Measurements from ENCODE around the gene DESI1. TPM values are rescaled to one million over a fixed set of nuclear protein-coding genes. Genes with fewer than 3 reads are reported as not detected.

DESI1 gene
- total RNA-seq, 1 experiment from 2014 or later: 59.6 TPM

DNA sequence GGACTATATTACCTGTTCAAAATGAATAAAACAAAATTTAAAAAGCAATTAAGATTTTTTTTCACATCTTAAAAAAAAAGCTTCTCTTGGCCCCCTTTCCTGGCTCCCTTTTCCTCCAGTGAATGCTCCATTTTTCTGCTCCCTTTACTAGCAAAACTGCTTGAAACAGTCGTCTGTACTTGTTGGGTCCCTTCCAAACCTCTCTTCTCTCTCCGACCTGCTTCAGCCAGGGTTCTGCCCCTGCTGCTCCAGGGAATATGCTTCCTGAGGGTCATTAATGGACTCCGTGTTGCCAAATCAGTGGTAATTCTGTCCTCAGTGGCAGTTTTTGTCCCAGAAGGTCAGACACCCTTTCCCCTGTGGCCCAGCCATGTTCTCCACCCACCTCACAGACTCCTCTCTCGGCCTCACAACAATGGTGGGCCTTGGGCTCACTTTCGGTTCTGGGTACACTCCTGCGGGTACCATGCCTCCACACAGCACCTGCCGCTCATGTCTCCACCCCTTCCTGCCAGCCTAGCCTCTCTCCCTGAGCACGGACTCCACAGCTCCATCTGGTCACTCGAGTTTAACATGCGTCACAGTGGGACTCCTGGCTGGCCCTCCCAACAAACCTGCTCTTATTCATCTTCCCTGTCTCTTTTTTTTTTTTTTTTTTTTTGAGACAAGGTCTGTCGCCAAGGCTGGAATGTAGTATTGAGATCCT, 68.8 kb downstream of the DESI1 start:
- no peak for DNase-seq (ENCODE audit: unreplicated experiment)
- intact Hi-C loops (cut with micrococcal nuclease): no loop called here
- TF ChIP-seq, protein P1, sequence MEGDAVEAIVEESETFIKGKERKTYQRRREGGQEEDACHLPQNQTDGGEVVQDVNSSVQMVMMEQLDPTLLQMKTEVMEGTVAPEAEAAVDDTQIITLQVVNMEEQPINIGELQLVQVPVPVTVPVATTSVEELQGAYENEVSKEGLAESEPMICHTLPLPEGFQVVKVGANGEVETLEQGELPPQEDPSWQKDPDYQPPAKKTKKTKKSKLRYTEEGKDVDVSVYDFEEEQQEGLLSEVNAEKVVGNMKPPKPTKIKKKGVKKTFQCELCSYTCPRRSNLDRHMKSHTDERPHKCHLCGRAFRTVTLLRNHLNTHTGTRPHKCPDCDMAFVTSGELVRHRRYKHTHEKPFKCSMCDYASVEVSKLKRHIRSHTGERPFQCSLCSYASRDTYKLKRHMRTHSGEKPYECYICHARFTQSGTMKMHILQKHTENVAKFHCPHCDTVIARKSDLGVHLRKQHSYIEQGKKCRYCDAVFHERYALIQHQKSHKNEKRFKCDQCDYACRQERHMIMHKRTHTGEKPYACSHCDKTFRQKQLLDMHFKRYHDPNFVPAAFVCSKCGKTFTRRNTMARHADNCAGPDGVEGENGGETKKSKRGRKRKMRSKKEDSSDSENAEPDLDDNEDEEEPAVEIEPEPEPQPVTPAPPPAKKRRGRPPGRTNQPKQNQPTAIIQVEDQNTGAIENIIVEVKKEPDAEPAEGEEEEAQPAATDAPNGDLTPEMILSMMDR (IDR thresholded peaks at IDR 0.05; ENCODE audit: unreplicated experiment): no peak
- H3K4me1 Mint-ChIP-seq (ENCODE audit: insufficient read depth, unreplicated experiment): no peaks in the 10 kb centered on the region
- no peak overlapping the region for H3K4me3 Mint-ChIP-seq (ENCODE audit: unreplicated experiment)
- ChIA-PET POLR2A (interaction anchor here (1.1 to 2.2 kb wide), 3 partner anchors 33 to 67 kb away, joined by 3 to 6 read pairs (median 5); partner anchors contain the start of gene PMM1), CTCF (interaction anchor here (1.7 kb wide), 1 partner anchor 115 kb away, joined by 5 read pairs; no protein-coding TSS in a partner anchor)
- H3K9me3 Mint-ChIP-seq (ENCODE audit: unreplicated experiment): no peaks in the 10 kb centered on the region
- H3K27me3 Mint-ChIP-seq (ENCODE audit: insufficient read depth, unreplicated experiment): no peaks in the 10 kb centered on the region
- no peak overlapping the region for H3K27ac Mint-ChIP-seq (ENCODE audit: low read depth, unreplicated experiment)
- H3K36me3 Mint-ChIP-seq (ENCODE audit: insufficient read depth, unreplicated experiment): no peaks in the 10 kb centered on the region
- BruUV-seq (replicated peaks): no TSS peak

DNA sequence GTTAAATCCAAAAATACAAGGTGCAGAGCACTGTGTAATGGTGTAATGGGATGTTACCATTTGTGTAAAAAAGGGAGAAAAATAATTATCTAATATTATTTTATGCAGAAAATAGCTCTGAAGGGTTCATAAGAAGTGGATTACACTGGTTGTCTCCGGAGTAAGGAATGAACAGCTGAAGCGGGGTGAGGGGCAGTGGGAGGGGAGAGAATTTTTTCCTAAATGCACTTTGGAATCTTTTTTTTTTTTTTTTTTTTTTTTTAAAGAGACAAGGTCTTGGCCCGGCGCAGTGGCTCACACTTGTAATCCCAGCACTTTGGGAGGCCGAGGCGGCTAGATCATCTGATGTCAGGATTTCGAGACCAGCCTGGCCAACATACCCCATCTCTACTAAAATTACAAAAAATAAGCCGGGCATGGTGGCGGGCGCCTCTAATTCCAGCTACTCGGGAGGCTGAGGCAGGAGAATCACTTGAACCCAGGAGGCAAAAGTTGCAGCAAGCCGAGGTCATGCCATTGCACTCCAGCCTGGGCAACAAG, 69.8 kb downstream of the DESI1 start:
- Mint-ChIP-seq H3K36me3 (ENCODE audit: insufficient read depth, unreplicated experiment) (no peaks in the 10 kb centered on the region), H3K27me3 (ENCODE audit: insufficient read depth, unreplicated experiment) (no peaks in the 10 kb centered on the region), H3K4me3 (ENCODE audit: unreplicated experiment) (no peak overlapping the region), H3K9me3 (ENCODE audit: unreplicated experiment) (no peaks in the 10 kb centered on the region), H3K27ac (ENCODE audit: low read depth, unreplicated experiment) (no peak overlapping the region), H3K4me1 (ENCODE audit: insufficient read depth, unreplicated experiment) (no peaks in the 10 kb centered on the region)
- no peak for DNase-seq (ENCODE audit: unreplicated experiment)
- ChIA-PET POLR2A (interaction anchor here (1.6 to 2.2 kb wide), 2 partner anchors 39 to 68 kb away, joined by 5 to 6 read pairs; partner anchors contain the start of gene PMM1), CTCF (interaction anchor here (0.6 kb wide), 1 partner anchor 331 kb away, joined by 3 read pairs; no protein-coding TSS in a partner anchor)
- intact Hi-C loops (cut with micrococcal nuclease): no loop called here
- TF ChIP-seq, protein P1 (IDR thresholded peaks at IDR 0.05; ENCODE audit: unreplicated experiment): no peak
- BruUV-seq (replicated peaks): no TSS peak

DNA sequence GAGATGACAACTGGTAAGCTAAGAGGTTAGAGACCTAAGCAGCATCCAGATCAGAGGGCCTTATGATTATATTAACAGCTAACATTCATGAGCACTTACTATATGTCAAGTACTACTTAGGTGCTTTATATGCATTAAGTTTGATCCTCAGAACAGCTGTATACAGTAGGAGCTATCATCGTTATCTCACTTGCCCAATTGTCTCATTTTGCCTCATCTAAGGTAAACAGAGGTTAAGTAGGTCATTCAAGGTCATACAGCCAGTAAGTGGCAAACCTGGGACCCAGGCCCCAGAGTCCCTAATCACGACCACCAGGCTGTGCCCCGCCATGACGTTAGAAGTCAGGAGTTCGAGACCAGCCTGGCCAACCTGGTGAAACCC, 72.0 kb downstream of the DESI1 start:
- ChIA-PET CTCF (interaction anchor here (0.8 to 0.9 kb wide), 2 partner anchors 30 to 146 kb away, joined by 3 to 4 read pairs; no protein-coding TSS in a partner anchor), POLR2A (interaction anchor here (0.6 to 1.1 kb wide), 4 partner anchors 41 to 584 kb away, joined by 3 to 4 read pairs (median 3); partner anchors contain the start of gene PMM1)
- no TSS peak for BruUV-seq (replicated peaks)
- no peaks in the 10 kb centered on the region for H3K9me3 Mint-ChIP-seq (ENCODE audit: unreplicated experiment)
- no peaks in the 10 kb centered on the region for H3K36me3 Mint-ChIP-seq (ENCODE audit: insufficient read depth, unreplicated experiment)
- TF ChIP-seq, protein P1 (IDR thresholded peaks at IDR 0.05; ENCODE audit: unreplicated experiment): no peak
- intact Hi-C loops (cut with micrococcal nuclease): loop anchor here (10.0 kb wide), 1 partner anchor 396 kb away; the partner anchor contains the start of gene CENPM
- H3K27me3 Mint-ChIP-seq (ENCODE audit: insufficient read depth, unreplicated experiment): no peaks in the 10 kb centered on the region
- H3K4me1 Mint-ChIP-seq (ENCODE audit: insufficient read depth, unreplicated experiment): peaks cover 10% of the 10 kb centered on the region
- no peak overlapping the region for H3K4me3 Mint-ChIP-seq (ENCODE audit: unreplicated experiment)
- H3K27ac Mint-ChIP-seq (ENCODE audit: low read depth, unreplicated experiment): no peak overlapping the region
- no peak for DNase-seq (ENCODE audit: unreplicated experiment)

Other genes with a start within 250 kb of the DESI1 start
- gene TEF, start 239.1 kb downstream of the DESI1 start, total RNA-seq (2022): 2.2 and 4.2 TPM in 2 replicates
- 25.4 and 26.9 TPM in 2 replicates for gene TOB2, start 174.2 kb downstream of the DESI1 start, total RNA-seq (2022)
- gene PHF5A, start 152.4 kb downstream of the DESI1 start, total RNA-seq (2022): 62.3 and 68.8 TPM in 2 replicates
- 105 and 109 TPM in 2 replicates for gene ACO2, start 151.9 kb downstream of the DESI1 start, total RNA-seq (2022)
- gene POLR3H, start 76.6 kb downstream of the DESI1 start, total RNA-seq (2022): 26.3 and 35.5 TPM in 2 replicates
- not detected in 2 replicates for gene CSDC2, start 60.0 kb downstream of the DESI1 start, total RNA-seq (2022)
- 29.9 and 30.9 TPM in 2 replicates for gene PMM1, start 31.2 kb downstream of the DESI1 start, total RNA-seq (2022)
- 173 and 203 TPM in 2 replicates for gene XRCC6, start 252 bp upstream of the DESI1 start, total RNA-seq (2022)
- 280 and 286 TPM in 2 replicates for gene SNU13, start 67.8 kb upstream of the DESI1 start, total RNA-seq (2022)
- gene MEI1, start 78.5 kb upstream of the DESI1 start, total RNA-seq (2022): not detected in 2 replicates
- 4.0 and 4.3 TPM in 2 replicates for gene CCDC134, start 179.6 kb upstream of the DESI1 start, total RNA-seq (2022)
- 88.4 and 104 TPM in 2 replicates for gene SREBF2, start 212.1 kb upstream of the DESI1 start, total RNA-seq (2022)